Retinal pigment epithelial cell (primary cell): ENCODE results near the gene CHST13.

ENCODE experiments used
- DNase-seq: peaks from one replicate; pipeline ENCODE4 v3.0.0-alpha.2; 2010; ENCODE audit warnings: low read depth
- H3K4me3 ChIP-seq: 2 replicates; pipeline ENCODE4 v1.5.1; 2011; ENCODE audit warnings: mild to moderate bottlenecking, low read length, control low read depth, moderate library complexity
- CTCF ChIP-seq: conservative IDR thresholded peaks from 2 replicates; pipeline ENCODE4 v1.5.1; 2011; ENCODE audit warnings: low read depth, low read length, control low read depth, inconsistent platforms

CHST13 gene

GRCh38 chr3:126547721-126548120, 23.8 kb downstream of the CHST13 start:
- DNase-seq = no peak
- H3K4me3 ChIP-seq = no peak overlapping the region
- TF ChIP-seq CTCF = no peak

- H3K4me3 ChIP-seq = no peak overlapping the region
- no peak for TF ChIP-seq CTCF
- no peak for DNase-seq
Measured at GRCh38 chr3:126548556-126549466, 24.9 kb downstream of the CHST13 start.

- H3K4me3 ChIP-seq = no peak overlapping the region
- no peak for DNase-seq
- TF ChIP-seq CTCF = no peak
Measured at GRCh38 chr3:126549861-126550487, 26.0 kb downstream of the CHST13 start.

- H3K4me3 ChIP-seq = no peak overlapping the region
- DNase-seq = no peak
- no peak for TF ChIP-seq CTCF
Measured at GRCh38 chr3:126550488-126551051, 26.6 kb downstream of the CHST13 start.

GRCh38 chr3:126551121-126551838, 27.3 kb downstream of the CHST13 start:
- no peak for TF ChIP-seq CTCF
- no peak overlapping the region for H3K4me3 ChIP-seq
- DNase-seq = no peak

- no peak for DNase-seq
- no peak for TF ChIP-seq CTCF
- no peak overlapping the region for H3K4me3 ChIP-seq
Measured at GRCh38 chr3:126551839-126552687, 28.1 kb downstream of the CHST13 start.
